Measurements from ENCODE around the gene RCAN1.

Gene RCAN1

DNA sequence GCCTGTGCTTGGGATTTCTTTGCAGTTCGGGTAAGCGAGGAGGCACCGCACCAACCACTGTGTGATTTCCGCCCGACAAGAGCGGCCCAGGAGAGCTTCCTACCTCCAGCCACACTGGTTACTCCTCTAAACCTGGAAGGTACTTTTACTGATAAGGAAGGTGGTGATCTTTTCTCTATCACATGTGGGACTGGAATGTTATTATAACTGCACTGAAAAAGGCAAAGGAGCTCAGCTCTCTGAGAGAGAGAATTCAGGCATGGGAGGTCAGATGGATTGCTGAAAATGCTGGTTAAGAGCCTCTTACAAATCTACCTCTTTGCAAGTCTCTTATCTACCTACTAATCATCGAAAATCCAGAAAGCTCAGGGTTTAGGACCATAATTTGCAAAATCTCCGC lies 95.2 kb downstream of the RCAN1 start:
- DNase-seq (ENCODE audit: low read depth): no peak
- no peak overlapping the region for H3K4me3 ChIP-seq (ENCODE audit: low read depth, low read length)
- TF ChIP-seq, protein P1, sequence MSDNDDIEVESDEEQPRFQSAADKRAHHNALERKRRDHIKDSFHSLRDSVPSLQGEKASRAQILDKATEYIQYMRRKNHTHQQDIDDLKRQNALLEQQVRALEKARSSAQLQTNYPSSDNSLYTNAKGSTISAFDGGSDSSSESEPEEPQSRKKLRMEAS (IDR thresholded peaks at IDR 0.05; ENCODE audit: low read depth, low read length): no peak
- no peak for TF ChIP-seq MYC (IDR thresholded peaks at IDR 0.05; ENCODE audit: low read depth, low read length)

DNA sequence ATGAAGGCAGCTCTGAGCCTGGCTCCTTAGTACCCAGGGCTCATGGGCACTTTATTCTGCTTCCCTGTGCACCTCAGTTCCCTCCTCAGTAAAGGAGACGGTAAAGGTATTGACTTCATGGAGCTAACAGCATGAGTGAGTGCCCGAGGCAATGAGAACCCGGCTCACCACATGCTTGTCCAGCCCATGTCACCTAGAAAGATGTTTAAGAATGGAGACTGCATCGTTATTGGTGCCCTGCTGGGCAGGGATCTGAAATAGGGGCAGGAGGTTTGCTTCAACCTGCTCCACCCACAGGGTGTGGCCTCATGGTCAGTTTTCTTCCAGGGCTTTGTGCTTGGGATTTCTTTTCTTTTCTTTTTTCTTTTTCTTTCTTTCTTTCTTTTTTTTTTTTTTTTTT lies 95.9 kb downstream of the RCAN1 start:
- DNase-seq (ENCODE audit: low read depth): no peak
- TF ChIP-seq MYC (IDR thresholded peaks at IDR 0.05; ENCODE audit: low read depth, low read length): no peak
- TF ChIP-seq, protein P2, sequence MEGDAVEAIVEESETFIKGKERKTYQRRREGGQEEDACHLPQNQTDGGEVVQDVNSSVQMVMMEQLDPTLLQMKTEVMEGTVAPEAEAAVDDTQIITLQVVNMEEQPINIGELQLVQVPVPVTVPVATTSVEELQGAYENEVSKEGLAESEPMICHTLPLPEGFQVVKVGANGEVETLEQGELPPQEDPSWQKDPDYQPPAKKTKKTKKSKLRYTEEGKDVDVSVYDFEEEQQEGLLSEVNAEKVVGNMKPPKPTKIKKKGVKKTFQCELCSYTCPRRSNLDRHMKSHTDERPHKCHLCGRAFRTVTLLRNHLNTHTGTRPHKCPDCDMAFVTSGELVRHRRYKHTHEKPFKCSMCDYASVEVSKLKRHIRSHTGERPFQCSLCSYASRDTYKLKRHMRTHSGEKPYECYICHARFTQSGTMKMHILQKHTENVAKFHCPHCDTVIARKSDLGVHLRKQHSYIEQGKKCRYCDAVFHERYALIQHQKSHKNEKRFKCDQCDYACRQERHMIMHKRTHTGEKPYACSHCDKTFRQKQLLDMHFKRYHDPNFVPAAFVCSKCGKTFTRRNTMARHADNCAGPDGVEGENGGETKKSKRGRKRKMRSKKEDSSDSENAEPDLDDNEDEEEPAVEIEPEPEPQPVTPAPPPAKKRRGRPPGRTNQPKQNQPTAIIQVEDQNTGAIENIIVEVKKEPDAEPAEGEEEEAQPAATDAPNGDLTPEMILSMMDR (IDR thresholded peaks at IDR 0.05; ENCODE audit: low read depth, low read length): no peak
- TF ChIP-seq, protein P1 (IDR thresholded peaks at IDR 0.05; ENCODE audit: low read depth, low read length): no peak
- no peak for TF ChIP-seq POLR2A (IDR thresholded peaks at IDR 0.05; ENCODE audit: extremely low read depth, insufficient read length)

DNA sequence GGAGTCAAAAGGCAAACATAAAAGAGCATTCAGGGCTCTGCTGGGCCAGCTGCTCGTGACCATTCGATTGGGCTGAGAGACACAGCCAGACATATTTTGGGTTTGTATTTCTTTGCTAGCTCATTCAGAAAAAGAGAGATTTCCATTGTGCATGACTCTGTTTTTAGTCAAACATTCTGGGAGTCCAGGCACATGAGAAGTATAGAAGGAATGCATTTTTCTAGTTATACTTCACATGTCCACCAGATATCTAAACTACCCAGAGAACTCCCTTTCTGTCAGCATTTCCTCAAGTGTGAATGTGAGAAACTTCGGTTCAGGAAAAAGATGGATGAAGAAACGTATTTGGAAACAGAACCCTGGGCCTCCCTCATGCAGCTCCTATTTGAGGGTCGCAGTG lies 96.6 kb downstream of the RCAN1 start:
- no peak overlapping the region for H3K4me3 ChIP-seq (ENCODE audit: low read depth, low read length)
- no peak for TF ChIP-seq POLR2A (IDR thresholded peaks at IDR 0.05; ENCODE audit: extremely low read depth, insufficient read length)
- TF ChIP-seq, protein P2 (IDR thresholded peaks at IDR 0.05; ENCODE audit: low read depth, low read length): no peak
- TF ChIP-seq, protein P1 (IDR thresholded peaks at IDR 0.05; ENCODE audit: low read depth, low read length): no peak
- no peak for TF ChIP-seq MYC (IDR thresholded peaks at IDR 0.05; ENCODE audit: low read depth, low read length)

More for the DNA sequence above, 95.9 kb downstream of the RCAN1 start:
- no peak overlapping the region for H3K4me3 ChIP-seq (ENCODE audit: low read depth, low read length)

DNA sequence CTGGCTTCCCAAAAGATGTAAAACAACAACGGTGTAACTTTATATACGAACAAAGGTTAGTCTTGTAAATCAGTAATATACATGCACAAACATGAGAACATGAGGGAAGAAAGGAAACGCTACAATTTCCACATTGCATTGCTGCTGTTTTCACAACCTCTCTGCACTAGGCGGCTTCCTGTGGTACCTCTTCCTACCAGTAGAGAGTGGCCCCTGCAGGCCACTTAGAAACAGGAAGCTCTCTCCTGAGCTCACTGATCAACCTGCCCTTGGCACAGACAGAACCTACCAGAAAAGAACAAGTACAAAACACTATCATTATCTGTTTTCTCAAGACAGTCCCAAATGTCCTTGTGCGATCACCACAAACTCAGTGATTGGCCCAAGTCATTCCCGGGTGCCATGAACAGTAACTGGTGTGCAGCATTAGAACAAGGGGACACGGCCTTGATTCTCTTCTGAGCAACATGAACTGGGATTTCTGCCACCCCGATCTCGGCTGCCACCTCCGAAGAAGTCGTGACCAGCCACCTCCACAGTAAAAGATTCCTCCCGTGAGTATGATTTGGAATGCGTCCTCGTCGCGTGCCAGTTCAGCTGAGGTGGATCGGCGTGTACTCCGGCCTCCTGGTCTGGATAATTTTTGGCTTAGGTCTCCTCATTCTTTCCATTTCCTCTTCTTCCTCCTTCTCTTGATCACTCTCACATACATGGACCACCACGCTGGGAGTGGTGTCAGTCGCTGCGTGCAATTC lies 97.2 kb downstream of the RCAN1 start:
- no peak overlapping the region for H3K4me3 ChIP-seq (ENCODE audit: low read depth, low read length)

More for the DNA sequence above, 96.6 kb downstream of the RCAN1 start:
- DNase-seq (ENCODE audit: low read depth): no peak

DNA sequence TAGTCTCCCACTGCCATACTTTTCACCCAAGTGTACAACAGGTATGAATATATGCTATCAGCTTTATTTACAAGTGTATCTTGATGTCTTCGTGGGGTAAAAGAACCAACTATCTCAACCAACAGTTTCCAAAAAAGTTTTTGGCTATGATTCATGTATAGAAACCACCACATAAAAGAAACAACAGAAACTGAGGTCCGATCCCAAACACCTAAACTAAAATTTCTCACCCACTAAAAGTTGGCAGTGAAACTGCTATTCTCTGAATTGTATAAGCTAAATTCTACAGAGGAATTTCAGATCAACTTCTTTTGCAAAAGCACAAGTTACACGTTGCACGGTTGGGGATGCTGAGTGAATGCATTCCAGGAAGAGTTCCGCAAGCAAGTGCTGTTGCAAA lies 97.9 kb downstream of the RCAN1 start:
- H3K4me3 ChIP-seq (ENCODE audit: low read depth, low read length): no peak overlapping the region
- TF ChIP-seq, protein P1 (IDR thresholded peaks at IDR 0.05; ENCODE audit: low read depth, low read length): no peak
- TF ChIP-seq MYC (IDR thresholded peaks at IDR 0.05; ENCODE audit: low read depth, low read length) (no peak), POLR2A (IDR thresholded peaks at IDR 0.05; ENCODE audit: extremely low read depth, insufficient read length) (no peak)
- TF ChIP-seq, protein P2 (IDR thresholded peaks at IDR 0.05; ENCODE audit: low read depth, low read length): no peak
- no peak for DNase-seq (ENCODE audit: low read depth)

More for the DNA sequence above, 97.2 kb downstream of the RCAN1 start:
- peak; percentile 86 for DNase-seq (ENCODE audit: low read depth)
- TF ChIP-seq, protein P1 (IDR thresholded peaks at IDR 0.05; ENCODE audit: low read depth, low read length): 0 out of 2 replicates have a peak, but pooled peaks have one; percentile 16
- no peak for TF ChIP-seq POLR2A (IDR thresholded peaks at IDR 0.05; ENCODE audit: extremely low read depth, insufficient read length)
- TF ChIP-seq, protein P2 (IDR thresholded peaks at IDR 0.05; ENCODE audit: low read depth, low read length): peak; percentile 63
- peak; percentile 61; the same call in 1 of the 2 replicates for TF ChIP-seq MYC (IDR thresholded peaks at IDR 0.05; ENCODE audit: low read depth, low read length)

DNA sequence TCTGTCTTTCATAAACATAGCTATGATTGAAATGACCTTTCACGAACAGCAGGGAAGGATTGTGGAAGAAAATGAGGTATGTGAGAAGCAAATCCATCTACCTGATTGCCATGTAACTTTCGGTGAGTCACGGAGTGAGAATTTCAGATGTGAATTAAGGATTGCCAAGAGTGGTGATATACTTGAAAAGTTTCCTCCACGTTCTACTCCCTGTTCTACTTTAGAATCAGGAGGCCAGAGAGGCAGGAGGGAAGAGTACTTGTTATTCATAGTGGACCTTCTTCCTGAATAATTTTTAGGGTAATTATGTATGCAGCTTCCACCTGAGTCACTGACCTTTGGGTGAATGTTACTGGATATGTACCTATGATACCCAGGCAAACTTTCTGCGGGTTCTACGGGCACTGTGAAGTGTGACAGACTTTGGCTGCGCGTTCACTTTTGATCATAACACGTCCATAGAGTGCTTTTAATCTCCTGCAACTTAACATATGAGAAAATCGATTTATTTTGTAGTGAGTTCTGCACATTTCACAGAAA lies 100.3 kb downstream of the RCAN1 start:
- TF ChIP-seq, protein P2 (IDR thresholded peaks at IDR 0.05; ENCODE audit: low read depth, low read length): no peak
- TF ChIP-seq POLR2A (IDR thresholded peaks at IDR 0.05; ENCODE audit: extremely low read depth, insufficient read length) (no peak), MYC (IDR thresholded peaks at IDR 0.05; ENCODE audit: low read depth, low read length) (no peak)
- TF ChIP-seq, protein P1 (IDR thresholded peaks at IDR 0.05; ENCODE audit: low read depth, low read length): no peak
- no peak for DNase-seq (ENCODE audit: low read depth)
- H3K4me3 ChIP-seq (ENCODE audit: low read depth, low read length): no peak overlapping the region

Data from NB4 (cell line).